GM12891 (cell line): ENCODE results near the gene PRG2.
A peak's percentile ranks its signal among the peaks of the same experiment; 100 is the strongest.

Source experiments
- DNase-seq: peaks from one replicate; pipeline ENCODE4 v3.0.0; 2011; ENCODE audit warnings: low spot score; ENCODE audit not compliant: insufficient read length
- FAIRE-seq: peaks from 2 replicates; lab custom pipeline; 2011; peaks lifted over from hg19 to GRCh38; lab: Jason Lieb, UNC
- PAX5 ChIP-seq: IDR thresholded peaks from 2 replicates; pipeline ENCODE4 v1.6.1; 2011; ENCODE audit warnings: low read length, moderate library complexity, mild to moderate bottlenecking; ENCODE audit not compliant: insufficient read depth, severe bottlenecking
- POLR2A ChIP-seq: IDR thresholded peaks from 2 replicates; pipeline ENCODE4 v1.6.1; 2011; ENCODE audit warnings: low read depth, low read length, control low read depth
- POLR2AphosphoS5 ChIP-seq: IDR thresholded peaks from 2 replicates; pipeline ENCODE4 v1.6.1; 2011; ENCODE audit warnings: low read depth, low read length, control low read depth
- POU2F2 ChIP-seq: IDR thresholded peaks from 2 replicates; pipeline ENCODE4 v1.6.1; 2011; ENCODE audit warnings: low read depth, mild to moderate bottlenecking, control low read depth, low read length, moderate library complexity
- SPI1 ChIP-seq: IDR thresholded peaks from 2 replicates; pipeline ENCODE4 v1.6.1; 2011; ENCODE audit warnings: low read depth, low read length, control low read depth
- TAF1 ChIP-seq: IDR thresholded peaks from 2 replicates; pipeline ENCODE4 v1.6.1; 2011; ENCODE audit warnings: low read depth, low read length, control low read depth

PRG2 gene

DNA sequence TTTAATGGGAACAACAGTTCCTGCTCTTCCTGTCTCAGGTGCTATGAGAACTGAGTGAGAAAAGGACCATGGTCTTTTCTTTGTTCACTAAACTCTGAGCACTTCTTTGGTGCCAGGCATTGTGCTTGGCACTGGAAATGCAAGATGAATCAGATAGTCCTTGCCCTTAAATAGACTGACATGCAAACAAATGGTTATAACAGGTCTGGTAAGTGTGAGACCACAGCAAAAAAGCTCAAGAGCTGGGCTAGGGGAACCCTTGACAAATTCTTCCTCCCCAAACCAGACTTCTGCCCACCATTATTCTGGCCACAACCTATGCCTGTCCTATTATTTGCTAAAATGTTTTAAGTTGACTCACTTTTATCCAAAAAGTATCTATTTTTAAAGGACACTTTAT, 31.4 kb upstream of the PRG2 start:
- TF ChIP-seq POLR2A (no peak), SPI1 (no peak), POLR2AphosphoS5 (no peak), POU2F2 (no peak), TAF1 (no peak), PAX5 (no peak)
- DNase-seq, result no peak
- no peak for FAIRE-seq

DNA sequence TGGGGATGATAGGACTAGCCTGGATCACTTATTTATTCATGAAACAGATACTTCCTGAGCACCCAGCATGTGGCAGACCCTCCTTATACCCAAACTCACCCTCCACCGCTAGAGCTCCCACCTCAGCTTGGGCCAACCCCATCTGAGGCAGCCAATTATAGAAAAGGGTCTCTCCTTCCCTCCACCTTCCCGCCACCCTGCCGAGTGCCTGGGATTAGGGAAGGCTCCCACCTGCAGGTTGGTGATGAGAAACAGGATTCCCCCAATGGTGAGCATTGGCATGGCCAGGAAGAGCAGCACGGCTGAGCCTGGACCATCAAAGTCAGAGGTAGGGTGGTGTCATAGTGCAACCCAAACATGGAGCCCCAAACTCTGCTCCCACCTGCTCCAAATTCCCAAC, 30.6 kb upstream of the PRG2 start:
- FAIRE-seq (no peak), DNase-seq (no peak)
- TF ChIP-seq POLR2A, result 0 out of 2 replicates have a peak, but pooled peaks have one; percentile 33
- no peak for TF ChIP-seq TAF1
- TF ChIP-seq PAX5, result no peak
- TF ChIP-seq POLR2AphosphoS5, result peak; percentile 55; the same call in 1 of the 2 replicates

DNA sequence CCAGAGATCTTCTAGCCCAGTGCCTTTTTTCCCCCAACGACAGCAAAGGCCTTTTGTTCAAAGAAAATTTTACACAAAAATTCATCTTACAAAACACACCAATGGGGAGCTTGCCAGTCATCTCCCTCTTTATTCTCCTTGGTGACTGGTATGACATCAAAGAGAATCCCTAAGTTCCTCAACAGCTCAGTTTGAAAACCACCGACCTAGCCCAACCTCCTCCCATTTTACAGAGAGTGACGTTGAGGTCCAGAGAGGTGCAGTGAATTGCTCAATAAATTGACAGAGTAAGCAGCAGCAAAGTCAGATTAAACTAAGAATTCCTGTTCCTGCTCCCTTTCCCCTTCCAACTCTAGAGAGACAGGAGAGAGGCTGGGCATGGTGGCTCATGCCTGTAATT, 28.7 kb upstream of the PRG2 start:
- DNase-seq (no peak), FAIRE-seq (no peak)
- no peak for TF ChIP-seq TAF1
- TF ChIP-seq POLR2A, result no peak
- no peak for TF ChIP-seq POU2F2
- TF ChIP-seq PAX5, result no peak
- no peak for TF ChIP-seq POLR2AphosphoS5
- no peak for TF ChIP-seq SPI1

DNA sequence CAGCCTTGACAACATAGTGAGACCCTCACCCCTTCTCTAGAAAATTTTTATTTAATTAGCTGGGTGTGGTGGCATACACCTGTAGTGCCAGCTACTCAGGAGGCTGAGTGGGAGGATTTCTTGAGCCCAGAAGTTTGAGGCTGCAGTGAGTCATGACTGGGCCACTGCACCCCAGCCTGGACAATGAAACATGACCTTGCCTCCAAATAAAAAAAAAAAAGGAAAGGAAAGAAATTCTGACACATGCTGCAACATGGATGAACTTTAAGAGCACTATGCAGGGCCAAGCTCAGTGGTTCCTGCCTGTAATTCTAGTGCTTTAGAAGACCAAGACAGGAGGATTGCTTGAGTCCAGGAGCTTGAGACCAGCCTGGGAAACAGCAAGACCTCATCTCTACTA, 27.7 kb upstream of the PRG2 start:
- DNase-seq, result no peak
- TF ChIP-seq POU2F2, result no peak
- no peak for TF ChIP-seq POLR2A
- no peak for TF ChIP-seq TAF1
- TF ChIP-seq POLR2AphosphoS5, result no peak
- FAIRE-seq, result no peak

DNA sequence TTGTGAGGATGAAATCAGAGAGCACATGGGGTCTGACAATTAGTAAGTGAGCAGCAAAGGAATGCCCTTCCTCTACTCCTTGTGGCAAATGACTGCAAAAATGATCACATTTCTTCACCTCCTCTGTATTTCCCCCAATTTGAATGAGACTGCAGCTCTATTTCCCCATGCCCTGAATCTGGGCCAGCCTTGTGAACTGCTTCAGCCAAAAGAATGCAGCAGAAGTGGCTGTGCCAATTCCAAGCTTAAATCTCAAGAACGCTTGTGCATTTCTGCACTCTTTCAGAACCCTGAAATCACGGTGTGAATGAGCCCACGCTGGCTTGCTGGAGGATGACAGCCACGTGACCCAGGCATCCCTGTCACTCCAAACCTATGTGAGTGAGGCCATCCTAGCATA, 26.6 kb upstream of the PRG2 start:
- FAIRE-seq (no peak), DNase-seq (no peak)
- TF ChIP-seq POU2F2 (no peak), TAF1 (no peak), PAX5 (no peak), POLR2A (no peak), POLR2AphosphoS5 (no peak), SPI1 (no peak)

DNA sequence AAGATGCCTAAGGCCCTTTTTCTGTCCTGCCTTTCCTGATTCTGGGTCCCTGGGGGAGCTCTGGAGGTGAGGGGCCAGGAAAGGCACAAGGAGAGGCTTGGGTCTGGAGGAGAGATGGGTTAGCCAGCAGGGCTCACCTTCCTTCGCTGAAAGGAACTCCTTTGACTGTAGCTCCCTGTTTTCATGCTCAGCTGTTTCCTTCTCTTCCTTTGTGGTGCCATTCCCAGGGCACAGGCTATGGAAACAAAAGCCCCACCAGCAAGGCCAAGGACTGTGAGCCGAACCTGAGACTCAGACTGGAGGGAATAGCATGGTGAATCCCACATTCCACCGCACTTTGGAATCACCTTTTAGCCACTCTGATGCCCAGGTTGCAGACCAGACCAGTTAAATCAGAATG, 26.0 kb upstream of the PRG2 start:
- DNase-seq, result no peak
- TF ChIP-seq POLR2A, result no peak
- no peak for FAIRE-seq

DNA sequence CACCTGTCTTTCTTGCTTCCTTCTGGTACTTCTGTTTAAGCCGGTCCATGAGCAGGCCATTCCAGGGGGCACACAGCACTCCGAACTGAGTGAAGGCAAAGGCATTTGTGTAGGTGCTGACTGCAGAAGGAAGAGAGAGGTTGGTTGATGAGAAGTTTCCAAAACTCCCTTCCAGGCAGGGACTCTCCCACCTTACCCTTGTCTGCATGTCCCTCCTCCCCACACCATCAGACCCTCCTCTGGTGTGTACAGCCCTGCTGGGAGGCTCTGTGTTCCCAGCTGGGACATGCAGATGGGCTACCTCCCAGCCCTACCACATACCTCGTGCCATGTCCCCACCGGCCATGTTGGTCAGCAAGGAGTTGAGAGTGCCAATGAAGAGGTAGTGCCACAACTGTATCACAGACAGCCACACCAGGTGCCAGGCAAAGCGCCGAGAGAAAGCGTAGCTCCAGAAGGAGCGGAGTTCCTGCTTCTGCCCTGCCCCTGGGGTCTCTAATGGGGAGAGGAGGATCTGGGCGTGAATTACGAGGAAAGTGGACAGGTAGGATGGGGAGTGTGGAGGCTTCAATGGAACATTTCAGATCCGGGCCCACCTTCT, 24.3 kb upstream of the PRG2 start:
- TF ChIP-seq POU2F2, result no peak
- 0 out of 2 replicates have a peak, but pooled peaks have one; percentile 16 for TF ChIP-seq POLR2AphosphoS5
- TF ChIP-seq TAF1, result no peak
- no peak for TF ChIP-seq SPI1
- DNase-seq (no peak), FAIRE-seq (no peak)

DNA sequence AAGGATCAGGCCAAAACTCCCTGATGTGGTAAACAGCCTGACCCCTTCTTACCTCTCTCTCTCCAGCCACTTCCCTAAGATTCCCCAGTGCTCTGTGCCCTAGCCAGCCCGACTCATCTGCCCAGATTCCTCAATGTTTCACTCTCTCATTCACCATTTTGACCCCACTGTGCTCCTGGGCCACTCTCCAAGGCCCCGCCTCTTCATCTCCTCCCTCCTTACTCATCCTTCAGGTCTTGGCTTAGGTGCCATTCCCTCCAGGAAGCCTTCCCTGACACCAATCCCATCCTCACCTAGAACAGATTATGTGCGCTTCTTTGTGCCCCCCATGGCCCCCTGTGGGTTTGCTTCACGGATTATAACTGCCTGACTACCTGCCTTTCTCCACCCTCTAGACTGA, 23.2 kb upstream of the PRG2 start:
- DNase-seq, result no peak
- FAIRE-seq, result no peak
- TF ChIP-seq SPI1 (no peak), POLR2A (no peak), PAX5 (no peak), POU2F2 (no peak), POLR2AphosphoS5 (no peak), TAF1 (no peak)

DNA sequence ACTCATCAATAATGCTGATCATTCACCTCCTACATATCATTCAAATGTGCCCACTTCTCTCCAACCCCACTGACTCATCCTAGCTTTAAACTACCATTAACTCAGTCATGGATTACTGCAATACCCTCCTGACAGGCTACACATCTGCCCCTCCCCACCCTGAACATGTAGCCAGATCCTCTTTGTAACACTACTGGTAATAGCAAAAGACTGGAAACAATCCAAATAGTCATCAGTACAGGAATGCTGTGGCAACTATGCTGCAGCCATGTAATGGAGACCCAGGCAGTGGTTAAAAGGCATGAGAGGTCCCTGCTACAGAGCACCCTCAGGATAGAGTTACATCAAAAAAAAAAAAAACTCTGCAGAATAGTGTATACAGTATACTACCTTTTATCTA, 19.8 kb upstream of the PRG2 start:
- FAIRE-seq (no peak), DNase-seq (no peak)
- no peak for TF ChIP-seq POLR2A
- no peak for TF ChIP-seq PAX5
- TF ChIP-seq POU2F2, result no peak
- TF ChIP-seq POLR2AphosphoS5, result no peak
- no peak for TF ChIP-seq TAF1
- TF ChIP-seq SPI1, result no peak

DNA sequence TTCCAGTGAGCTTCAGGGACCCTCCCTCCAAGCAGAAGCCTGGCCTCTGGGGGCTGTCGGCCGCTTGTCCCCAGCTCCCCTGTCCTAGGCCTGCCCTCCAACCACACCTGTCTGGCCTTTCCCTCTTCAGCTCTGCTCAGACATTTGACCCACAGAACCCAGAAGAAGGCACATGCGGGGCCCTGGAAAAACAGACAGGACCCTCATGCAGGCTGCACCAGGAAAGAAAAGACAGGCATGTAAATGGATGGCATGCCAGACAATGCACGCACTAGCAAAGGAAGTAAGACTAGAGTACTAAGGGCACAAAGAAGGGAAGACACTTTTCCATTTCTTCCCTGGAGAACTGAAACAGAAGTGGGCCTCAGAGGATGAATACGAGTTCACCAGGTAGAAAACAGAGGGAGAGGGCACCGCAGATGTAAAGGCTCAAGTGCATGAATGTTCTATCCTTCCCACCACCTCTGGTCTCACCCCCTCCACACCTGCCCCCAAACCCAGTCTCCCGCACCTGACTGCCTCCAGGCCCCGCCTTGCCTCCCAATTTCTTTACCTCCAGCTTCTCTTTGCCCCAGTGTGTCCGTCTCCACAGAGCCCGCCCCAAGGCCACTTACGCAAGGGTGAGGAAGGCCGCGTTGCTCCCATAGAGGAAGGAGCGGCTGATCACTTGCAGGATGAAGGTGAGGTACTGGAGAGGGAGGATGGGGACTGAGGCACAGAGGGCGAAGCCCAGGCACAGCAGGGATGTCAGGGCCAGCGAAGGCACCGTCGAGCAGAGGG, 19.1 kb upstream of the PRG2 start:
- FAIRE-seq, result no peak
- no peak for DNase-seq
- TF ChIP-seq PAX5, result no peak
